Muscle of leg (tissue), 11 donors: ENCODE measurements around the gene NFIC. TPM values are rescaled to one million over a fixed set of nuclear protein-coding genes. Genes with fewer than 3 reads are reported as not detected.

ENCODE experiments used
- DNase-seq: peaks from one replicate; pipeline ENCODE4 v3.0.0; 2013
- H3K27ac ChIP-seq: one replicate; pipeline ENCODE4 v1.5.1; 2013; ENCODE audit warnings: mild to moderate bottlenecking, low read length, control low read depth
- H3K27me3 ChIP-seq: one replicate; pipeline ENCODE4 v1.6.1; 2013; ENCODE audit warnings: low read length; ENCODE audit not compliant: control insufficient read depth, insufficient read depth
- H3K36me3 ChIP-seq: one replicate; pipeline ENCODE4 v1.6.1; 2013; ENCODE audit warnings: low read length; ENCODE audit not compliant: control insufficient read depth, insufficient read depth
- H3K4me1 ChIP-seq: one replicate; pipeline ENCODE4 v1.6.1; 2013; ENCODE audit warnings: low read length; ENCODE audit not compliant: control insufficient read depth, insufficient read depth
- H3K4me3 ChIP-seq: one replicate; pipeline ENCODE4 v1.5.1; 2013; ENCODE audit warnings: low read length, control low read depth
- H3K9me3 ChIP-seq: replicated peaks from 2 replicates; pipeline ENCODE4 v1.6.1; 2013; ENCODE audit warnings: low read depth, low read length; ENCODE audit not compliant: control insufficient read depth
- WGBS: methylation state at CpG from one replicate; pipeline ENCODE4 v1.1.5; 2013; ENCODE audit warnings: missing lambda C conversion rate; ENCODE audit not compliant: insufficient coverage; 5-methylcytosine and 5-hydroxymethylcytosine counted together
- polyA plus RNA-seq, 8 donors: library from polyadenylated mRNA; unstranded; fragments of 120-200 nt; gene quantifications; one replicate each; pipeline versions ENCODE4 v1.2.1 to v1.2.3, GENCODE V29; 2013; ENCODE audit warnings: inconsistent platforms in 1 of 8, low replicate concordance in 1 of 8; ENCODE audit not compliant: insufficient read length in 8 of 8, insufficient read depth in 1 of 8
- total RNA-seq: library from RNA; stranded (reverse); fragments of 120-200 nt; gene quantifications from one replicate; pipeline ENCODE4 v1.2.4, GENCODE V29; 2013

NFIC gene
- total and polyA plus RNA-seq, 9 donors, result 18.4 to 54.5 (median 47.0) TPM

DNA sequence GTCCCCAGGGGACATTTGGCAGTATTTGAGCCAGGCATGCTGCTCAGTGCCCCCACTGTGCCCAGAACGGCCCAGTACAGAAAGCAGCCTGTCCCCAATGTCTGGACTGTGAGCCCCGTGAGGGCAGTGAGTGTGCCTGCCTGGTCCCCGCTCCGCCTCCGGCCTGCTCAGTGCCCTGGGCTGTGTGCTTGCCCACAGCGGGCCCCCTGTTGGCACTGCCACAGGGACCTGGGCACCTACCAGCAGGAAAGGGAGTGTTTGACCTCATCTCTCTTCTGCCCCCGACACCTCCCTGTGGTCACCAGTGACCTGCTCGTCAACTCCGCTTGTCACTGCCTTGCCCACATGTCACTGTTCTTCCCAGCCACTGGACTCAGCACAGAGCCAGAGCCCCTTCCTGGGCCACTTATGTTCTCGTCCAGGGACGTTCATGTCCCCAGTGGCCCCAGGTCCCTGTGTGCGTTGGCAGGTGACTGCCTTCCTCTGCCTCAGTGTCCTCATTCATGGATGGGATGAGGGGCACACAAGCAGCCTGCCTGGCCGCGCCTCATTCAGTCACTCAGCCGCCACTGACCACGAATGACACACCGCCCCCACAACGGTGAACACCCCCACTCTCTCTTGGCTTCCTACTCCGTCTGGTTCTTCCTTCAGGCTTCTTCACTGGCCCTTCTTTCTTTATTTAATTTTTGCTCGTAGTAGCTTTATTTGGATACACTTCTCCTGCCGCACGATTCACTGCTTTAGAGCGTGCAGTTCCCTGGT is 142.6 kb downstream of the NFIC start:
- no peaks in the 10 kb centered on the region for H3K27me3 ChIP-seq
- peaks cover 20% of the 10 kb centered on the region for H3K4me1 ChIP-seq
- no peak overlapping the region for H3K4me3 ChIP-seq
- no peak for DNase-seq
- no peaks in the 10 kb centered on the region for H3K9me3 ChIP-seq
- no peak overlapping the region for H3K27ac ChIP-seq
- peaks cover 40% of the 10 kb centered on the region for H3K36me3 ChIP-seq
- WGBS, result 85% methylated on average over 21 of the region's 23 CpGs

DNA sequence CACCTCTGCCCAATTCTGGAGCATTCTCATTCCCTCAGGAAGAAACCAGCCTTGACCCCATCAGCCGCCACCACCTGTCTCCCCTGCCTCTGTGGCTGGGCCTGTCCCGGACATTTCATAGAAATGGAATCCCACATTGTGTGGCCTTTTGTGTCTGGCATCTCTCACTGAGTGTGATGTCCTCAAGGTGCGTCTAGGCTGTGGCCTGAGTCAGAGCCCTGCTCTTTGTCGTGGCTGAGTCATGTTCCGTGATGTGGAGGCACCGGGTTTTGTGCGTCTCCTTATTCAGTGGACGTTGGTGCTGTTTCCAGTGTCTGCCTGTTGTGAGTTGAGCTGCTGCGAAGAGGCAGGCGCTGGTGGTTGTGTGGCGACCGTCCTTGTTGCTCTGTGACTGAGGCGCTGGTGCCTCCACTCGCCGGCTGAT is 143.2 kb downstream of the NFIC start:
- Histone ChIP-seq H3K4me1 (peaks cover 20% of the 10 kb centered on the region), H3K27me3 (no peaks in the 10 kb centered on the region), H3K36me3 (peaks cover 42% of the 10 kb centered on the region), H3K9me3 (no peaks in the 10 kb centered on the region), H3K27ac (no peak overlapping the region), H3K4me3 (no peak overlapping the region)
- WGBS, result 93% methylated on average over 15 of the region's 15 CpGs
- no peak for DNase-seq

DNA sequence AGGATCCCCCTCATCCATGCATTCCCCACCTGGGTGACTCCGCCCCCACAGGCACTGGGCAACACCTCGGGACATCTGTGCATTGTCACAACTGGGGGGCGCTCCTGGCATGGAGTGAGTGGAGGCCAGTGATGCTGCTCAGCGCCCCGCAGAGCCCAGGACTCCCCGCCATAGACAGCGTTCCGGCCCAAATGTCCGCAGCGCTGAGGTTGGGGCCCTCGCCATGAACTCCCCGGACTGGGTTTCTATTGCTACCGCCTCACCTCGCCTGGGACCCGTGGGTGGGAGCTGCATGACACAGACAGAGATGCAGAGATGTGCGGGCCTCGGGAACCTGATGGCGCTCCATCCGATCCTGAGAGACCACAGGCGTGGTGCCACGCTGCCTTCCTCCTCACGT is 144.3 kb downstream of the NFIC start:
- WGBS, result 85% methylated on average over 20 of the region's 22 CpGs
- DNase-seq, result no peak
- no peak overlapping the region for H3K4me3 ChIP-seq
- no peaks in the 10 kb centered on the region for H3K27me3 ChIP-seq
- H3K9me3 ChIP-seq, result no peaks in the 10 kb centered on the region
- H3K36me3 ChIP-seq, result peaks cover 42% of the 10 kb centered on the region
- H3K4me1 ChIP-seq, result peaks cover 16% of the 10 kb centered on the region
- no peak overlapping the region for H3K27ac ChIP-seq

DNA sequence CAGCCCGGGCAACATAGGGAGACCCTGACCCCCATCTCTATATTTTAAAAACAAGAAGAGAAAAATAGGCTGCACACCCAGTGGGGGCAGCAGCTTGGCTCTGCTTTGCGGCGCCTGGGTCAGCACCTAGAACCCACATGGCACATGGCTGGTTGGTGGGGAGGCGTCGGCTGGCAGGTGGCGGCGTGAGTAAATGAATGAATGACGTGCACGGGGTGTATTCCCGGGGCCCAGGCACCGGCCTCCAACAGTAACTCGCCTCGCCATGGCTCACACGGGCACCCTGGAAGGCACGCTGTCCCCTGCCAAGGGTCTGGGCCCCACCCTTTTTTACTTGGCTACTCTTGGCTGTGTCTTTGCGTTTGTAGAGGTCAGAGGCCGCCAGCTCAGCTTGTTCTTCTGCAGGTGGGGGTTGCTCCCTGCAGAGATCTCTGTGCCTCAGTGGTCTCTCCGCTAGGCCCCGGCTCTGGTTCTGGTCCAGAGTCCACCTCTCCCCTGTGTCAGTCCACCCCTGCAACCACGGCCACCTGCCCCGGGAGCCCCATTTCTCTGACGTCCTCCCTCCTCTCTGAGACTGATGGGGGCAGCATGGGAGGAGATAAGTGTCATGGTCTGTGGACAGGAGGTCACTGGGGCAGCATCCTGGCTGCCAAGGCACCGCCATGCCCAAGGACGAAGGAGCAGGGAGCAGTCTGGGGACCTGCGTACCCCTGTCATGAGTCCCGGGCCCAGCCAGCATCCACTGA is 145.3 kb downstream of the NFIC start:
- Histone ChIP-seq H3K27ac (no peak overlapping the region), H3K4me1 (peaks cover 26% of the 10 kb centered on the region), H3K9me3 (no peaks in the 10 kb centered on the region), H3K36me3 (peaks cover 46% of the 10 kb centered on the region), H3K27me3 (no peaks in the 10 kb centered on the region), H3K4me3 (no peak overlapping the region)
- 90% methylated on average over 17 of the region's 26 CpGs for WGBS
- no peak for DNase-seq

DNA sequence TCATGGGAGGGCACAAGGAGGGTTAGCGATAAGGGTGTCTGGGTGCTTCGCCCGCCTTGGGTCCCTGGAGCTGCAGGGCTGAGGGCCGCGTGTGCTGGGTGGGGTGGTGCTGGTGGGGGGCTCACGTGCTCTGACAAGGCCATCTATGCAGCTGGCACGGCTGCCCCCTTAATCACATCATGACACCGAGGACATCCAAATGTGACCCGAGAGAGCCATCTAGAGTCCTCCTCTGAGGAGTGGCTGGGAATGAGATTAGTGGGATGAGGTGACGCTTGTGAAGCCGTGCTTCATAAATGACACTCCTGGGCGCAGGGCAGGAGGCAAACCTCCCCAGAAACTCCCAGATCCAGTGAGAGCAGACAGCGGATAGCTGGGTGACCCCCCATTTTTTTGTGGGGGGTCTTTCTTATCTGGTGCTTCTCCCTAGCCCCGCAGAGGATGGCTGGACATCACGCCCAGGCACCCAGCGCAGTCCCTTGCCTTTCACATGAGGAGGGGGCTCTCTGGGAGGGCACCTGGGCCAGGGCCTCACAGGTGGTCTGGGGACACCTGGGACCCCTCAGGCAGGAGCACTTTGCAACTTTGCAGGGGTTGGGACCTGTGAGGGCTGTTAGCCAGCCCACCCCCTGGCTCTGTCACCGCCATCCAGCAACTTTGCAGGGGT is 146.3 kb downstream of the NFIC start:
- Histone ChIP-seq H3K27me3 (no peaks in the 10 kb centered on the region), H3K9me3 (no peaks in the 10 kb centered on the region), H3K4me1 (peaks cover 22% of the 10 kb centered on the region), H3K27ac (no peak overlapping the region), H3K4me3 (no peak overlapping the region), H3K36me3 (peaks cover 46% of the 10 kb centered on the region)
- WGBS, result 90% methylated on average over 10 of the region's 17 CpGs
- DNase-seq, result no peak

DNA sequence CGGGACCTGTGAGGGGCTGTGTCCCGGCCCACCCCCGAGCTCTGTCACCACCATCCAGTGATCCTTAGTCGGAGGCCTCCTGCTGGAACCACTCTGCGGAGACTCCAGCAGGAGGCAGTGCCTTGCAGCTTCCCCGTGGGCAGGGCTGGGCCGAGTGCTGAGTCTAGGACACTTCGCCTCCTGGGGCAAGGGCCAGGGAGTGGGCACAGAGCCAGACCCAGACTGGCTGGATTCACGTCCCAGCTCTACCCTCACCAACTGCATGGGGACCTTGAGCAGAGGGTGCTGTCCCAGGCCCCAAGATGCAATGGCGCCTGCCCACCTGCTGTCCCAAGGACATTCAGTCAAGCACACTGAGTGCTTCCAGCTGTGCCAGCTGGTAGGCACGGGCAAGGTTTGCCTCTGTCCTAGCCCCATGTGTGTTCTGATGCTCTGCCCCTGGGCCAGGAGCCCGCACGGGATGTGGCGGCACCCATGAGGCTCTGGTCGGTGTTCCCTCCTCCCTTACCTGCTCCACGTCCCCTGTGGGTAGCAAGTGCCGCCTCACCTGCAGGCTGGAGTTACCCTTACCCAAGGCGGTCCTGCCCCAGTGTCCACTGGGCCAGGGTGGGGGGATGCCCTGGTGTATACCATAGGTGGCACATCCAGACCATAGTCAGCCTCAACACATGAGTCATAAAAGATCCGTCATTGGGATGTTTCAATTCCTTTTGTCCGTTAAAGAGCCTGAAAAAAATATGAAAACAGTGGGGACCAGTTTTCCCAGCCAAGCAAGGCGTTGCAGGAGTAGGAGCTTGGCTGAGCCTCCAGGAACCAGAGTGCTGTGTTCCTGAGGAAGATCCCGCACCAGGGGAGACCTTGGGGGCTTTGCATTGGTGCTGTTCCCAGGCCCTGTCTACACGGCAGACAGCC is 147.1 kb downstream of the NFIC start:
- Histone ChIP-seq H3K36me3 (peaks cover 48% of the 10 kb centered on the region), H3K4me1 (peaks cover 18% of the 10 kb centered on the region), H3K27me3 (no peaks in the 10 kb centered on the region), H3K27ac (no peak overlapping the region), H3K9me3 (no peaks in the 10 kb centered on the region), H3K4me3 (no peak overlapping the region)
- 71% methylated on average over 18 of the region's 23 CpGs for WGBS
- no peak for DNase-seq

DNA sequence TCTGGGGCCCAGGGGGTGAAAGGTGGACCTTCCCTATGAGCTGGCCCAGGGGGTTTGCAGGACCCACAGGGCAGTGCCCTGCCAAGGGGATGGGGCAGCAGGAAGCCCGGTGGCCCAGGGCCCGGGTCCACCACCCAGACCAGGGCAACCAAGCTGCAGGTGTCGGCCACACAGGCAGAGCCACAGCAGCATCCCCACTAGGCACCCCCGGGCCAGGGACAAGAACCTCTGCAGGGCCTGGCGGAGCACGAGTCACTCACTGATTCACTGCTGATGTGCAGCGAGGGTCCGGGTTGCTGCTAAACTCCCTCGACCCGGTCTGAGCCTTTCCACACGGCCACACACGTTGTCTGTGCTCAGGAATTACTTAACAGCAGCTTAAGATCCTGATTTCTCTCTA is 148.5 kb downstream of the NFIC start:
- no peak overlapping the region for H3K4me3 ChIP-seq
- 82% methylated on average over 12 of the region's 12 CpGs for WGBS
- H3K27me3 ChIP-seq, result no peaks in the 10 kb centered on the region
- peaks cover 14% of the 10 kb centered on the region for H3K4me1 ChIP-seq
- no peaks in the 10 kb centered on the region for H3K9me3 ChIP-seq
- no peak overlapping the region for H3K27ac ChIP-seq
- peaks cover 52% of the 10 kb centered on the region for H3K36me3 ChIP-seq
- no peak for DNase-seq

DNA sequence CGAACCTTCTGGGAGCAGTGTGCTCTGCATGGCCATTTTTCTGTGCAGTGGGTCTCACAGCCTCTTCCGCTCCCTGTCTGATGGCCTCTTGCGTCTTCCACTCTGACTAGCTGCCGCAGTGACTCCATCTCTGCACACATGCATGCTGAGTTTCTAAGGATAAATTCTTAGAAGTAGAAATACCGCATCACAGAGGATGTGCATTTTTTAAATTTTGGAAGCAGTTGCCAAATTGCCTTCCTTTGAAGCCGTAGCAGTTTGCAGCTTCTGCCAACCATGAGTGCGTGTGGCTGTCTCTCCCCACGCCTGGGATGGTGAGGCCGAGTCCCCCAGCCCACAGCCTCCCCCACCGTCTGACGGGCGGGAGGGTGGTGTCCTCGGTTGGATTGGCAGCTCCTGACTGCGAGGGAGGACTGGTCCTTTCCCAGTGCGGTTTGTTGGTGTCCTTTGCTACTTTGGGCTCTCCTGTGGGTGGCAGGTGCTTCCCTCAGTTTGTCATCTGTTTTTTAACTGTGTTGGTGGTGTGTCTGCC is 149.6 kb downstream of the NFIC start:
- Histone ChIP-seq H3K9me3 (no peaks in the 10 kb centered on the region), H3K4me3 (no peak overlapping the region), H3K27me3 (no peaks in the 10 kb centered on the region), H3K36me3 (peaks cover 51% of the 10 kb centered on the region), H3K4me1 (peaks cover 14% of the 10 kb centered on the region), H3K27ac (no peak overlapping the region)
- WGBS, result 51% methylated on average over 8 of the region's 15 CpGs
- DNase-seq, result no peak

DNA sequence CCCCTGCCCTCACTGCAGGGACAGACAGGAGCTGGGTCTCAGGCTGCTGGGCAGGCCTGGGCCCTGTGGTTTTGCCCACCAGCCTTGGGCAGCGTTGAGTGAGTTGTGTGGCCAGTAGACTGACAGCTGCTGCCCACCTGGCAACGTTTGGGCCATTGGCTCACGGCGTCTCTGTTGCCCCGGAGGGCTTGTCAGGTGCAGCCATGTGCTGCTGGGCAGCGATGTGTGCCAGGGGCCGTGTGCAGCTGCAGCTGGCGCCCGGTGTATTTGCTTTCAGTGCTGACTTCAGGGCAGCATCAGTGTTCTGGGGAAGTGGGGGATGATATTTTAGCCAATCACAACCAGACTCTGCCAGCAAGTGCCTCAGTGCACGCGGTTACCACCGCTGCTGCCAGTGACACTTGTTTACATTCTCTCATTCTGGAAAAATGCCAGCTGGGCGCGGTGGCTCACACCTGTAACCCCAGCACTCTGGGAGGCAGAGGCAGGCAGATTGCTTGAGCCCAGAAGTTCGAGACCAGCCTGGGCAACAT is 150.4 kb downstream of the NFIC start:
- Histone ChIP-seq H3K9me3 (no peaks in the 10 kb centered on the region), H3K4me3 (no peak overlapping the region), H3K27me3 (no peaks in the 10 kb centered on the region), H3K27ac (no peak overlapping the region), H3K36me3 (peaks cover 45% of the 10 kb centered on the region), H3K4me1 (peaks cover 14% of the 10 kb centered on the region)
- peak; percentile 45 for DNase-seq
- WGBS, result 70% methylated on average over 12 of the region's 15 CpGs
